D721Med (cell line): ENCODE results near the gene STARD13.

Source experiments
- DNase-seq: peaks from one replicate; pipeline ENCODE4 v3.0.0; 2011; ENCODE audit warnings: low spot score; ENCODE audit not compliant: insufficient read length
- FAIRE-seq: peaks from 2 replicates; lab custom pipeline; 2011; peaks lifted over from hg19 to GRCh38; lab: Jason Lieb, UNC
- TF ChIP-seq, protein P1 (sequence below): IDR thresholded peaks from 2 replicates; pipeline ENCODE4 v1.5.1; 2012; ENCODE audit warnings: mild to moderate bottlenecking, control low read depth; ENCODE audit not compliant: insufficient read depth; ENCODE audit errors: missing control alignments

Gene STARD13

DNA sequence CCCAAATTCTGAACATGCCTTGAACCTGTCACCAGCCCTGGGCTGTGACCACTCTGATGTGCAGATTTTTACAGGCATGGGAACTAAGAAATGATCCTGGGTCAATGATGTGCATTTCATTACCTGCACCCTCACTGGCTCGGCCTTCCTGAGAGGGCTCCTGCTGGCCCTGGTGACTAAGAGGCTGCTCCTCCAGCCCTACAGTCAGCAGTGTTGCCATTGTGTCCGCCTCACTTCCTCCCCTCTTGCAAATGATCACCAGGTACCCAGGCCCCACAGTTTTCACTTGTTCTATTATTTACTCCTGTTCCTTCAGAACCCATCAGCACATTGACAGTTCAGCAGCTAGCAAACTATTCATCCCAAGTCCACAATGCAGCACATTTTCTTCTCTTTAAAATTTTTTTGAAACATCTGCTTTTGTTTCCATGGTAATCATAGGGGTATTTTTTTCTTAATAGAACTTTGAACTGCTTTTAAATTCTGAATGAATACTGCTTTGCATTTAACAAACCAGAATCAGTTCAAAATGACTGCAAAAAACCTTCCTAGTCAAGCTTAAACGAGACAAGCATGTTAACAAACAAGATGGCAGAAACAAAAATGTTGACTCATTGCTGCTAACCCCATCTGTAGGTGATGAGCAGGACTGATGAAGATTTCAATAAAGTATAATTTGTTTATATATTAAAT lies 29.3 kb downstream of the STARD13 start:
- DNase-seq (no peak), FAIRE-seq (no peak)
- TF ChIP-seq, protein P1, sequence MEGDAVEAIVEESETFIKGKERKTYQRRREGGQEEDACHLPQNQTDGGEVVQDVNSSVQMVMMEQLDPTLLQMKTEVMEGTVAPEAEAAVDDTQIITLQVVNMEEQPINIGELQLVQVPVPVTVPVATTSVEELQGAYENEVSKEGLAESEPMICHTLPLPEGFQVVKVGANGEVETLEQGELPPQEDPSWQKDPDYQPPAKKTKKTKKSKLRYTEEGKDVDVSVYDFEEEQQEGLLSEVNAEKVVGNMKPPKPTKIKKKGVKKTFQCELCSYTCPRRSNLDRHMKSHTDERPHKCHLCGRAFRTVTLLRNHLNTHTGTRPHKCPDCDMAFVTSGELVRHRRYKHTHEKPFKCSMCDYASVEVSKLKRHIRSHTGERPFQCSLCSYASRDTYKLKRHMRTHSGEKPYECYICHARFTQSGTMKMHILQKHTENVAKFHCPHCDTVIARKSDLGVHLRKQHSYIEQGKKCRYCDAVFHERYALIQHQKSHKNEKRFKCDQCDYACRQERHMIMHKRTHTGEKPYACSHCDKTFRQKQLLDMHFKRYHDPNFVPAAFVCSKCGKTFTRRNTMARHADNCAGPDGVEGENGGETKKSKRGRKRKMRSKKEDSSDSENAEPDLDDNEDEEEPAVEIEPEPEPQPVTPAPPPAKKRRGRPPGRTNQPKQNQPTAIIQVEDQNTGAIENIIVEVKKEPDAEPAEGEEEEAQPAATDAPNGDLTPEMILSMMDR: no peak

DNA sequence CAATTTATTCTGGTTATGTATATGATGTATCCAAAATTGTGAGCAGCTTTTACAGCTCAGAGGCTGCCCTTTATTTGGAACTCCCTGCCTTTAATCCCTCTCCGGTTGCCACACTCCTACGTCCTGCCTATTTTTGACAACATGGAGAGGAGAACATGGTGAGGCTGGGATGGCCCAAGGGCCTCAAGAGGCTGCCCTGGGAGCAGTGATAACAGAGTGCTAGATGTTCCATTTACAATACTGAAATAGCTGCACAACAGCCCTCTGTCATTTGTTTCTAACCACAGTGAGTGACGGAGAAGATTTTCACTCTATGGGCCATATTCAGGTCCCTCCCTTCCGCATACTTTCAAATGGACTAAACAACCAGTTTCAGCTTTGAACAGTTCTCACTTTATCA lies 33.4 kb downstream of the STARD13 start:
- TF ChIP-seq, protein P1: no peak
- DNase-seq (no peak), FAIRE-seq (no peak)

DNA sequence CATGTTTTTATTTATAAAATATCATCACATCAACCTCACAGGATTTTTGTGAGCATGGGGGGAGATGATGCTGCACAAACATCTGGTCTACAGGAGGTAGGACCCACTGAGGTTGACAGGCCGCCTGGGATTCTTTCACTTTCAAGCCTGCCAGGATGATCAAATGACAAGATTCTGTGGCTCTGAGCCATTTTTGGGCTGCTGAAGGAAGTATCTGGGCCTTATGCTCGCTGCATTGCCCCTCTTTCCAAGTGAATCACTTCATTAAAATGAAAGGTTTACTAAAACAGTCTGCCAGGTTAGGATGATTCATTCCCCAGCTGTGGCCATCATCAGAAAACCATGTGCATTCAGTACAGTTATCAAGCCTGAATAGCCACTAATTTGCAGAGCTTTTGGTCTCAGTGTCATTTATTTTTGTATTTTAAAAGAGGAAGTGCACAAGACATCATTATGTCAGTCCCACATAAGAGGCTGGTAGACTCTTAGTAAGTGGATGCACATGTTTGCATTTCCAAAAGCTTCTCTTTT lies 34.4 kb downstream of the STARD13 start:
- FAIRE-seq (no peak), DNase-seq (no peak)
- TF ChIP-seq, protein P1: no peak

DNA sequence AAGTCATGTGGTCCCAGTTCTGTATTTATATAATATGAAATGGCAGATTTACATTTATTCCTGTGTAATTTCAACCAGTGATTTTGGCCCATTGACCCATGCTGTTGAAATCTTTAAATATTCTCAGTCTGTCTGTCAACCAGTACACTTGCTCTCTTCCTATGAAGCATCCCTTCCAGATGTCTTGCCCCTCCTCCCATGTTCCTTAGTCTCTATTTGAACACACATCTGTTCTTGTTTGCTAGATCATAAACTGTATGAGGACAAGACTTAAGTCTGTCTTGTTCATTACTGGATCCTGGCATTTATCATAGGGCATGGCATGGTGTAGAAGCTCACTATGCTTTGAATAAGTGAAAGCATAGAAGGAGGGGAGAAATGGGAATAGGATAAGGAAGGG lies 34.9 kb downstream of the STARD13 start:
- TF ChIP-seq, protein P1: no peak
- FAIRE-seq: no peak

DNA sequence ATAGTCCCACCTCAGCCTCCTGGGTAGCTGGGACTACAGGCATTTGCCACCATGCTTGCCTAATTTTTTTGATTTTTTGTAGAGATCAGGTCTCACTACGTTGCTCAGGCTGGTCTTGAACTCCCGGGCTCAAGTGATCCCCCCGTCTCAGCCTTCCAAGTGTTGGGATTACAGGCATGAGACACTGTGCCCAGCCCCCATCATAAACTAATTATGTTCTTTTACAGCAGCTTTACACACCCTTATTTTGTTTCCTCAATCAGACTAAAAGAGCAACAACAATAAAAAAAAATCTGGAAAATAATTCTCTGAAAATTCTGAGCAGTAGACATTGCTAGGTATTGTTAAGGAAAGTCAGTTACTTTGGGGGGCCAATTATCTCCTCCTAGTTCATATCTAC lies 35.7 kb downstream of the STARD13 start:
- TF ChIP-seq, protein P1: no peak
- DNase-seq (no peak), FAIRE-seq (no peak)

More for the DNA sequence above, 34.9 kb downstream of the STARD13 start:
- DNase-seq: no peak

DNA sequence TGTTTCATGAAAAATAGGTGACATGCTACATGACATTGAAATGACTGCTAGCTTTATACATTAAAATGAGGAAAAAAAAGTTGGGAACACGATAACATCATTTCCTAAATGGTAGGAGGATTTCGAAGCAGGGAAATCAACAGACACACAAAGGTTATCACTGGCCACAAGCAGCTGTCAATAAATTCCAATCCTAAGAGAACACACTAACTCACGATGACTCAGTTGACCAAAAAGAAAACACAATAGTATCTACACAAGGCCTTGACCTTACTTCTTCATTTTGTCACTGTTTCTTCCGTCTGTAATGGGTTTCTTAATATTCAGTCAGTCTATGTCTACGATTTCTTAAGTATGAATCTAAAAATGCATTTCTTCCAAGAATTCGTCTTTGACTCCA lies 36.5 kb downstream of the STARD13 start:
- DNase-seq (no peak), FAIRE-seq (no peak)
- TF ChIP-seq, protein P1: no peak

DNA sequence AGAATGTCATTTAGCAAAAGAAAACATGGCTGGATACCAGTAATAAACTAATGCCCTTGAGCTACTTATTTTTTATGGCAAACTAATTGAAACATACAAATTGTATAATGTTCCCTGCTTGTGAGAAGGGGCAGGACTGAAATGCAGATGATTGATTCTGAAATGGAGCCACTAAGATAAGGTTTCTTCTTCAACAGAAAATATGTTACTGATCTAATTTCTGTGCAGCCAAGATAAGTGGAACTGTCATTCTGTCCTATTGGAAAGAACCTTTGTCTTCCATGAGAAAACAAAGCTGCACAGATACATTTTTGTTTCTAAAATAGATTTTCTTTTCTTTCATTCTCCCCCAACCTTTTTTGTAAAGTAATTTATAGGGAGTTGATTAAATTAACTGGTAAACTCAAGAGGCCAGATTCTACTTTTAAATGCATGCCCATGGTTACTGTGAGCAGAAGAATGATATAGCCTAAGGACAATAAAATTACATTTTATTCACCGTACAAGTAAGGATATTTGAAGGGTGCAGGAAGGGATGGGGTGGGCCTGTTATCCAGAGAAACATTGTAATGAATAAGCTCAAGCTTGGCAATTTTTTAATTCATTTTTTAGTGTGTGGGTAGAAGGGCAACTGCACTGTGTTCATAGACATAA lies 39.9 kb downstream of the STARD13 start:
- TF ChIP-seq, protein P1: no peak
- no peak for FAIRE-seq

More for the DNA sequence above, 39.9 kb downstream of the STARD13 start:
- no peak for DNase-seq
